Stimulated activated CD8-positive, alpha-beta memory T cell treated with anti-CD3 and anti-CD28 coated beads, Interleukin-15, amount 100 ng/mL, for 24 hours (primary cell): ENCODE measurements around the gene FGFR2.

Source experiments
- DNase-seq: peaks from one replicate; pipeline ENCODE4 v3.0.0-alpha.2; 2020; ENCODE audit warnings: low read depth

FGFR2 gene

DNA sequence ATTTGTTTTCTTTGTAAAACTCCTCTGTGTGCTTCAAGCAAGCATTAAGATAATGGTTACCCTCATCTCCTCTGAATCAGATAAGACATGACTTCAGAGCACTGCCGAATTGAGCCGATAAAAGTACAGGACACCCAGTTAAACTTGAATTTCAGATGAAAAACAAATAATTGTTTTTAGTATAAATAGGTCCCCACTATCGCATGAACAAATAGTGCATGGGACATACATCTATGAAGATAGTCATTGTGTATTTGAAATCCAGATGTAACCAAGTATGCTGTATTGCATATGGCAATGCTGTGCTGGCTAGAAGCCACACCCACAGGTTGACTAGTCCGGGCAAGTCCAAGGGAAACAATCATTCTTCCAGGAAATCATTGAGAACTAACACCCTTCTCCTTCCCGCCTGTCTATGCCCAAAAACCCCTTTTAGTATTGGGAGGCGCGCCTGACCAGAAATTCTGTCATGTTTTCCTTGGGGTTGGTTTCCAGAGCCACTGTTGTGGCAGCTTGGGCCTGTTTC lies 12.6 kb upstream of the FGFR2 start:
- no peak for DNase-seq

DNA sequence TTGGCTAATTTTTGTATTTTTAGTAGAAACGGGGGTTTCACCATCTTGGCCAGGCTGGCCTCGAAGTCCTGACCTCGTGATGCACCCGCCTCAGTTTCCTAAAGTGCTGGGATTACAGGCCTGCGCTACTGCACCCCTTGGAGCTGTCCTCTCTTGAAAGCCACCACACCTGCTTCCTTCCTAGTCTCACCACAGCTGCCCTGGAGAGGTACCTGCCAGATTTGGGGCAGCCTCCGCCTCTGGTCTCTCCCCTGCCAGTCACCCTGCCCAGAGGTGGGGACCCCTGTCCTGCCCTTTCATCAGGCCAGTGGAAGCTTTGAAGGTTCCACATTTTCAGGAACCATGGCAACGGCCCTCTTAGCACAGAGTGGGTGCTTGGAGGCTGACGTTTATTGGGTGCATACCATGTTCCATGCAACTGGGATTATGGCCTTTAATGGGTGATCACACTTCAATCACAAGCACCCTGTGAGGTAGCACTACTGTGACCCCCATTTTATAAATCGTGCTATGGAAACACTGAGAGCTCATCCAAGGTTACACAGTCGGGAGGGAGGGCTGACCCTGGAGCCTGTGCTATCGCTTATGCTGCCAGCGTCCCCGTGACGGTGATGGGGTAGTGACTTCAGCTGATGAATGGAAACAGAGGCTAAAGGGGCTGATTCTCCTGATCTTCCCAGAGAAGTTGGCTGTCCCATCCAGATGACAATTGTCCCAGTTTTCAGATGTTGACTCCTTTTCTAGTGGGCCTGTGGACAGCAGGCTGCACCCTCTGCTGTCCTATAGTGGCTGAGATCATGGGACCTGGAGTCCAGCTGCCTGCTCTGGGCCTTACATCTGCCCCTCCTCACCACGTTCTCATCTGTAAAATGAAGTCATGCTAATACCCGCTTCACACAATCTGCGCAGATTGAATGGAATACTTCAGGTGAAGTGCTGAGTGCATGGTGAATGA lies 11.5 kb upstream of the FGFR2 start:
- no peak for DNase-seq

DNA sequence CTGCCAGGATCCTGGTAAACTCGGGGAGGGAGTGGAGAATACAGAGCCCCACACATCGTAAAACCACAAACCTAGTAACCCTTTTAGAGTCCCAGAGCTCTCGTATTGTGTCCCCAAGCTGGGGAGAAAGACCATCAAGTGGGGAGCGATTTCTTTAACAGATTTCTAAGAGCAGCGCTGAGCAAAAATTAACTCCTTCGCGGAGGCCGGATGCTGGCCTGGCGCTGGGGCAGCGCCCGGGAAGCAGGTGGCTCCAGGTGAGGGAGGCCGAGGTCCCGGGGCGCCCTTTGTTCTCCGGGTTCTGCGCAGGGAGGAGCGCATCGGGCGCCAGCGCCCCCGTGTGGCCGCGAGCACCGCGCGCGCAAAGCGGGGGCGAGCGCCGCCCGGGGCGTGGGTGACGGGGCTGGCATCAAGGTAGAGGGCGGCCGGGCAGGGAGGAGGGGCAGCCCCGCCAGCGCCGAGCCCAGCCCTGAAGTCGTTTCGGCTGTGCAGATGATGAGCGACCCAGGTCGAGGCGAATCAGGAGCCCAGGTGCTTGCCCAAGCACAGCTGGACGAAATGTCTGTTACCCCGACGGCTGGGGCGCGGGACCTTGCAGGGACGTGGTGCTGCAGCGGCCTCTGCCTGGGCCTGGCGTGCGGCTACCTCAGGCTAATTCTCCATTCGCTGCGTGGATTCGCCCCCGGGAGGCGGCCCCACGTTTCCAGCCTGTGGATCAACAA lies 10.4 kb upstream of the FGFR2 start:
- DNase-seq: peak; percentile 17

- no peak for DNase-seq
These were observed 9.2 kb upstream of the FGFR2 start for GRCh38 chr10:121607310-121608055.

DNA sequence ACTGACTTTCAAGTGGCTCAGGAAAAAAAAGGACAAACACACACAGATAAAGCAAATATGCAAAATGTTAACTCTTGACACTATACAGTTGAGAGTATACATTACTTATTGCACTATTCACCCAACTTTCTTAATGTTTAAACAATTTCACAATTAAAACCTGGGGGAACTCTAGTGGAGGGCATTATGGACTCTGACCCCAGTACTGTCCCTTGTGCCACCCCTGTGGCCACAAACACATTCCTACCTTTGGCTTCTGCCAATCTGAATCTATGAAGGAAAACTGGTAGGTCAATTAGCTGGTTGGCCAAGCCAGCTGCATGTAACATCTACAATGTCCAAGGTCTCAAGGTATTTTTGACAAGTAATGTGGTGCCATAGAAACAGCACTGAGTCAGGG lies 7.5 kb upstream of the FGFR2 start:
- no peak for DNase-seq

DNA sequence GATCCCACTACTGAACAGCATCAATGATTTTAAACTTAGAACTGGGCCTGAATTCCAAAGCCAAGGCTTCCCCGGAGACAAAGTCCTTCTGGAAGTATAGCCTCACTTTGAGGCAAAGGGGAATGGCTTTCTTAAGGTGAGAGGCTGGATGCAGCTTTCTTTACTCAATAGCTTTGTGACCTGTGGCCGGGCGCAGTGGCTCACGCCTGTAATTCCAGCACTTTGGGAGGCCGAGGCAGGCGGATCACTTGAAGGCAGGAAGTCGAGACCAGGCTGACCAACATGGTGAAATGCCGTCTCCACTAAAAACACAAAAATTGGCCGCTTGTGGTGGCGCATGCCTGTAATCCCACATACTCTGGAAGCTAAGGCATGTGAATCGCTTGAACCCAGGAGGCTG lies 3.2 kb upstream of the FGFR2 start:
- no peak for DNase-seq

GRCh38 chr10:121600611-121601010 lies 2.4 kb upstream of the FGFR2 start:
- no peak for DNase-seq

DNA sequence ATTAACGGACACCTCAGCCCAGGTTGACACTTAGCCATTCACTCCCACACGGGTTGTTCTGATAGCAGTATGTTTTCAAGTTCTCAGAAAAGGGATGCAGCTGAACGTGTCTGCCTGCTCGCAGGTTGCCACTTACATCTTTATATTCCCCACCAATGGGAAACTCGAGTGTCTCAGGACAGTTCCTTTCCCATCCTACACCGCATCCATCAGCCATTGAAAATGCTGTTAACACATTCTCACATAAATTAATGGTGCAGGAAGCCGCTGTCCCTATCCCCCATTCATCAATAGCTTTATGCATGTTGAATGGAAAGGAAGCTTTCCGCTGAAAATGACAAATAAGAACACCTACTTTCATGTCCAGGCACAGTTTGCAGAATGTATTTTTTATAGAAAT lies 1.7 kb upstream of the FGFR2 start:
- no peak for DNase-seq

DNA sequence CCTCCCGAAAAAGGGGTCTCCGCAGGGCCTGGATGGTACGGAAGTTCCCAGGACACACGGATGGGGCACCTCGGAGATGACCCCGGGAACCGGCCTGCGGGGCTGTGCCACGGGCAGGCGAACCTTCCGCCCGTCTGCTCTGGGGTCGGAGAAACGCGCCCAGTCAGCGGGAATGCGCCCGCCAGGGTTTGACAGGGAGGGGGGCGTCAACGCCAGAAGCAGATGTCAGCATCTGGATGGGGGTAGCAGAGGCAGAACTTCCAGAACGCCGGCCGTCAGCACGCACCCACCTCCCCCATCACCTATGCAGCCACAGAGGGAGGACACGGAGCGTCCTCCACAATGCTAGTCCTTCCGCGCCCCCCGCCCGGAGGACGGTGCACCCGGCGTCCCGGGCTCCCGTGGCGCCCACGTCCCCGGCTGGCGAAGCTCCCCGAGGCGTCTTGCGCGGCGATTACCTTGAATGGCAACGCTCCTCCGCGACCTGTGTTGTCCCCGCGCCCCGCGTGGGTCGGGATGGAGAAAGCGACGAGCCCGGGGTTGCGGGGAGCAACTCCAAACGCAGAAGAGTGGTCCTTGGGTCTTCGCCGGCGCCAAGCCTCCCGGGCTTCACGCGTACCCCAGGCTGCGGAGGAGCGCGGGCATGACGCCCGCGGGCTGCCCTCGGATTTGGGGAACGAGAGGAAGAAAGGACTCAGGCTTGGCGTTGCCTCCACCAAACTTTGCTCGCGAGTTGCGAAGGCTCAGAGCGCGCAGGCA lies 561 bp downstream of the FGFR2 start:
- no peak for DNase-seq

DNA sequence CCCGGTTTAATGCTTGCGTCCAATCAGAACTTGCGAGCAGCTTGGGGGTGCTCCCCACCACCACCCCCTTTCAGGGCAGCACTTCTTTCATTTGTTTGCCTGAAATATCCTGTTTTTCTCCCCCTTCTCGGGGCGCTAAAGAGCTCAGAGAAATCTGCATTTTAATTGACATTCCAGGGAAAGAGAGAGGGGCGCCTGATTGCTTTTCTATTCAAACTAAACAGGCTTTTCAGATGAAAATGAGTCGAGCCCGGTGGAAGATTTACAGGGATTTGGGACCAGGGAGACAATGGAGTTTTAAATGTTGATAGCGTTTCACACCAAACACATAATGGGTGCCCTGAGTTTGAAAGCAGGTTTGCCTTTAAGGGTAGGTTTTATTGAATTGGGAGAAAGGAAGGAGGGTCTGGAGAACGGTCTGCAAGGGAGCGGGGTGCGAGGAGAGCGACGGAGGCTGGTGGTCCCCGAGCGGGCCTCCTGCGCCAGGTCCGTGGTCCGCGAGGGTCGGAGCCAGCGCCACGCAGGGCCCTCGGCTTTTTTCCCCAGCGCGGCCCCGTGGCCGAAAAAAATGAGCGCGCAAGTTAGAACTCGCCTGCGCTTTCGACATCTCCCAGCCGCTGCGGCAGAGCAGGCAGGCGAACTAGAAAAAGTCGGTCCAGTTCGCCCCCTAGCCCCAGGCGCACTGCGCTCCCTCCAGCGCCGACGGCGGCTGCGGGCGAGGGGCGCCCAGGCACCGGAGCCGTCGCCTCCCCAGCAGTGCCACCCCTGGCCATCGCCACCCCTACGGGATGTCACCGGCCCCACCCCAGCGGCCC lies 1.3 kb downstream of the FGFR2 start:
- no peak for DNase-seq

GRCh38 chr10:121595806-121596688 lies 2.2 kb downstream of the FGFR2 start:
- DNase-seq: no peak

- no peak for DNase-seq
These were observed 2.9 kb downstream of the FGFR2 start for GRCh38 chr10:121595351-121595805.

DNA sequence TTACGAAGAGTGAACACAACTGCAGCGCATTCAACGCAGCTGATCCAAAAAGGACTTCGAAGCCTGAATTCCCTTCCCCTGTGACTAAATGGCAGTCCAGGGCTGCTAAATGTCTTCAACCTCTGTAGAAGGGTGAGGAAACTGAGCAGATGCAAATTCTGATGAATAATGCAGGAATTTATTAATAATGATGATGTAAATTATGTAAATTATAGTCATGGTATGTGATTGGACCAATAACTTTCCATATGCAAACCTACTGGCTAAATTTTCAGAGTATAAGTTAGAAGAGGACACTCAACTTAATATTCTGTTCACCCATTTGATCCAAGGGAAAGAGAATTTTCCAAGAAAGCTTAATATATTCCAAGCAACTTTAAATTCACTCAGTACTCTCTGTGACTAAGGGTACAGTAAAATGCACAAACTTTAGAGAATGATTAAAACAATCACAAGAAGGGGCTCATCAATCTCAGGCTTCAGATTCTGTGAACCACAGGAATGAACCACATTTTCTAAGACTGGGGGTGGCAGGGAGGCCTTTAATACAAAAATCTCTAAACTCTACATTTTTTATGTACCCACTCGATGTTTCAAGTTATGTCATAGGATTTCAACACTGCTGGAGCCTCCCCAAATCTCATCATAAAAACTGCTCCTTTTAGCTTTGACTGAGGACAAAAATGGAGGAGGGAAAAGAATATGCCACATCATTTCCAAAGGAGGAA lies 3.5 kb downstream of the FGFR2 start:
- no peak for DNase-seq

DNA sequence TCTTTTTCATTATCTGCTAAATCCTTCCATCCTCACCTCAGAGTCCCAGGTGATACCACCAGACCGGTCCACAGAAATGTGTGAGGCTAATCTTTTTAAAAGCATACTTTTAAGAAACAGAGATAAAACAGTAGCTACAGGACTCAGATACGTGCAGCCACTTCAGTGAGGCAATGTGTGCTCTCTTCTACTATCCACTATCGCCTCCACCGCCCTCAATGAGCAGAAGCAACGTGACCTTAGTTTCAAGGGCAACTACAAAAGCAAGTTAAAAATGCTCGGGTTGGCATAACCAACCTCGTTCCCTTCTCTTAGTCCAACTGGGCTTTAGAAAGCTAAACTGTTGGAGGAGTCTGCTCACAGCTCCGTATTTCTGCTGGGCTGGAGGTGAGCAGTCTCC lies 4.2 kb downstream of the FGFR2 start:
- DNase-seq: no peak

- DNase-seq: no peak
These were observed 4.8 kb downstream of the FGFR2 start for GRCh38 chr10:121593281-121594075.

DNA sequence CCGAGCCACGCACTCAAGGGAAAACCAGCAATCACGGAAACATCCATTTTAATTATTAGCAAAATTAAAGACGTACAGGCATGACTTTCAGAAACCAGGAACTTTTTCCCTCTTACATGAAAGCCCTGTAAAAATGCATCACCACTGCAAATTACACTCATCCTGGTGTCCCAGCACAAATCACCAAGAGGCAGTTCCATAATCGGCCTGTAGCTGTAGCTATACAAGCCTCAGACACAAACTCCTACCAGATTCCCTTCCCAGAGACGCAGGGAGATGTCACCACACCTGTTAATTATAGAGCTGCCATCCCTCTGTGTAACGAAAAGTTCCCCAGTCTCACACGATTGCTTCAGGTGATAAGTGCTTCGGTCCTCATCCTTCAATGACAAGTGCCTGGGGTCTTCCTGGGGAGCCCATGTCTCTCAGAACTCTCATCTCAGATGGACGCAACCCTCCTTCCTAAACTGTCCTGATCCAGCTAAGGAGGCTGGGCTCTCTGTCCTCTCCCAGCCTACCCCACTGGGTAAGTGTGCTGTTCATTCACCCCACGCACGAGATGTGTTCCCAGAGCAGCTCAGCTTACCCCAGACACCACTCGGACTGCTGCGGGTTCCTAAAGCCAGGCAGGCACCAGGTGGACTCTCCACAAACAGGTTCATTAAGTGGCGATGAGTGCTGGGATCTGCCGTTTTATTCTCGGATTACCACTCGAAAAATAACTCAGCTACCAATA lies 5.9 kb downstream of the FGFR2 start:
- no peak for DNase-seq

- no peak for DNase-seq
These were observed 7.1 kb downstream of the FGFR2 start for GRCh38 chr10:121591186-121591585.
